HepG2 (cell line): ENCODE measurements around the gene CAST. TPM values are rescaled to one million over a fixed set of nuclear protein-coding genes. Genes with fewer than 3 reads are reported as not detected.

ENCODE experiments used
- ATAC-seq: fragments of 200-7000 bp; cut with Tn5 transposase; 3 replicates; pipeline ENCODE4 v1.9.1; 2020; ENCODE audit warnings: mild to moderate bottlenecking, moderate library complexity
- BruUV-seq: library from RNA; stranded (reverse); fragments of 400-500 nt; replicated peaks from 2 replicates; lab custom pipeline; 2021; lab: Mats Ljungman, UMichigan
- CTCF ChIA-PET: fragments of 300-600 bp; formaldehyde crosslinking; extraction: SDS; loops from one replicate; lab custom pipeline; 2021; ENCODE audit warnings: low total read pairs, inconsistent platforms, low intra/inter-chr PET ratio; lab: Yijun Ruan, JAX
- POLR2A ChIA-PET: fragments of 350-600 bp; sonication (Branson Sonifier 250); formaldehyde crosslinking; loops from one replicate; lab custom pipeline; 2020; ENCODE audit warnings: antibody characterized with exemption, inconsistent platforms; lab: Yijun Ruan, JAX
- DNase-seq: peaks from one replicate; pipeline ENCODE4 v3.0.0-alpha.2; 2015; ENCODE audit warnings: low spot score
- FAIRE-seq: peaks from 3 replicates; lab custom pipeline; 2011; peaks lifted over from hg19 to GRCh38; lab: Jason Lieb, UNC
- H2AFZ ChIP-seq: one replicate; pipeline ENCODE4 v1.6.1; 2011; ENCODE audit warnings: low read length, inconsistent platforms
- H3K27ac ChIP-seq: fragments of 300-600 bp; 3 replicates; pipeline ENCODE4 v1.8.0; 2011; ENCODE audit warnings: mixed run types, mild to moderate bottlenecking, mixed read lengths, low read length, inconsistent platforms; ENCODE audit not compliant: insufficient read depth; ENCODE audit errors: extremely low read length
- H3K27me3 ChIP-seq, 2 experiments: fragments of 200-600 bp in 1 of 2; 2 replicates in 1 of 2; 3 replicates in 1 of 2; pipeline versions ENCODE4 v1.6.0 to v1.8.0; 2011; ENCODE audit warnings: low read length in 2 of 2, mild to moderate bottlenecking in 2 of 2, moderate library complexity in 2 of 2, inconsistent platforms in 1 of 2; ENCODE audit not compliant: insufficient read depth in 2 of 2, control insufficient read depth in 1 of 2
- H3K36me3 ChIP-seq, 2 experiments: fragments of 200-600 bp in 1 of 2; replicated peaks in 1 of 2; 2 replicates in 1 of 2; 3 replicates in 1 of 2; pipeline versions ENCODE4 v1.5.1 to v1.8.0; 2011; ENCODE audit warnings: low read length in 2 of 2, inconsistent platforms in 1 of 2; ENCODE audit not compliant: insufficient read depth in 2 of 2, control insufficient read depth in 1 of 2
- H3K4me1 ChIP-seq: 2 replicates; pipeline ENCODE4 v1.5.1; 2012; ENCODE audit warnings: low read length, inconsistent platforms; ENCODE audit not compliant: insufficient read depth
- H3K4me2 ChIP-seq: 2 replicates; pipeline ENCODE4 v1.6.0; 2011; ENCODE audit warnings: low read depth, low read length, inconsistent platforms
- H3K4me3 ChIP-seq, 3 experiments: fragments of 200-600 bp in 1 of 3; sonication (generic), shearing (Covaris generic) in 1 of 3; replicated peaks in 1 of 3; 2 replicates each; pipeline ENCODE4 v1.5.1; 2011 to 2016; ENCODE audit warnings: low read length in 3 of 3, inconsistent platforms in 2 of 3, low read depth in 2 of 3, mild to moderate bottlenecking in 2 of 3, control low read depth in 1 of 3, mixed read lengths in 1 of 3; ENCODE audit not compliant: insufficient read depth in 1 of 3
- H3K79me2 ChIP-seq: one replicate; pipeline ENCODE4 v1.6.1; 2011; ENCODE audit warnings: low read length, inconsistent platforms; ENCODE audit not compliant: insufficient read depth
- H3K9ac ChIP-seq: 2 replicates; pipeline ENCODE4 v1.6.0; 2011; ENCODE audit warnings: mild to moderate bottlenecking, low read depth, low read length, inconsistent platforms; ENCODE audit not compliant: insufficient read depth
- H3K9me3 ChIP-seq: 2 replicates; pipeline ENCODE4 v1.5.1; 2012; ENCODE audit warnings: mild to moderate bottlenecking, low read length
- H4K20me1 ChIP-seq: 2 replicates; pipeline ENCODE4 v1.6.0; 2011; ENCODE audit warnings: inconsistent platforms, mild to moderate bottlenecking, low read length, moderate library complexity; ENCODE audit not compliant: insufficient read depth
- BCLAF1 ChIP-seq: fragments of 450-650 bp; IDR thresholded peaks from 2 replicates; pipeline ENCODE4 v1.6.1; 2017; ENCODE audit warnings: mild to moderate bottlenecking
- FOSL1 ChIP-seq: sonication (generic); formaldehyde crosslinking; IDR thresholded peaks from 2 replicates; pipeline ENCODE4 v1.9.0; 2021; ENCODE audit warnings: missing genetic modification reagents, borderline replicate concordance
- KLF13 ChIP-seq: sonication (generic); formaldehyde crosslinking; IDR thresholded peaks from 2 replicates; pipeline ENCODE4 v1.4.0; 2020; ENCODE audit warnings: mild to moderate bottlenecking, missing genetic modification reagents
- MNT ChIP-seq: fragments of 450-650 bp; IDR thresholded peaks from 2 replicates; pipeline ENCODE4 v1.6.1; 2016
- SETDB1 ChIP-seq: sonication (generic); formaldehyde crosslinking; IDR thresholded peaks from 2 replicates; pipeline ENCODE4 v1.5.1; 2020; ENCODE audit warnings: missing genetic modification reagents, mild to moderate bottlenecking, borderline replicate concordance
- SOX13 ChIP-seq, 3 experiments: fragments of 450-650 bp in 1 of 3; sonication (generic) in 1 of 3; formaldehyde crosslinking in 1 of 3; IDR thresholded peaks in 2 of 3; conservative IDR thresholded peaks in 1 of 3; 2 replicates each; pipeline versions ENCODE4 v1.5.0 to v1.6.1; 2016 to 2020; ENCODE audit warnings: antibody characterized with exemption in 1 of 3, mild to moderate bottlenecking in 1 of 3, missing compliant biosample characterization in 1 of 3, missing genetic modification reagents in 1 of 3, moderate library complexity in 1 of 3
- SRF ChIP-seq: IDR thresholded peaks from 2 replicates; pipeline ENCODE4 v1.6.1; 2011; ENCODE audit warnings: mild to moderate bottlenecking, low read depth, low read length, moderate library complexity
- STAG1 ChIP-seq: sonication (generic); formaldehyde crosslinking; IDR thresholded peaks from 2 replicates; pipeline ENCODE4 v1.4.0; 2020; ENCODE audit warnings: missing genetic modification reagents
- TARDBP ChIP-seq: sonication (generic); formaldehyde crosslinking; IDR thresholded peaks from 2 replicates; pipeline ENCODE4 v1.8.0; 2022; ENCODE audit warnings: mild to moderate bottlenecking, missing genetic modification reagents
- ZBTB34 ChIP-seq: sonication (generic); formaldehyde crosslinking; IDR thresholded peaks from 2 replicates; pipeline ENCODE4 v1.8.0; 2022; ENCODE audit warnings: mild to moderate bottlenecking, missing genetic modification reagents
- ZFYVE20 ChIP-seq: sonication (generic); formaldehyde crosslinking; IDR thresholded peaks from 2 replicates; pipeline ENCODE4 v1.8.0; 2023; ENCODE audit warnings: low read depth, mild to moderate bottlenecking, moderate library complexity, missing genetic modification reagents, borderline replicate concordance
- ZNF350 ChIP-seq: sonication (generic); formaldehyde crosslinking; IDR thresholded peaks from 2 replicates; pipeline ENCODE4 v1.4.0; 2020; ENCODE audit warnings: mild to moderate bottlenecking, low read depth, missing genetic modification reagents, borderline replicate concordance
- ZNF451 ChIP-seq: sonication (generic); formaldehyde crosslinking; IDR thresholded peaks from 2 replicates; pipeline ENCODE4 v1.5.0; 2020; ENCODE audit warnings: mild to moderate bottlenecking, missing genetic modification reagents
- WGBS: methylation state at CpG from one replicate; pipeline ENCODE4 v1.1.6; 2017; ENCODE audit warnings: low lambda C conversion rate; 5-methylcytosine and 5-hydroxymethylcytosine counted together
- in situ Hi-C: cut with HindIII; loops from 2 replicates; pipeline ENCODE4 v1.10.0; 2017; ENCODE audit warnings: low pct_unique_long_range_greater_than_20kb; ENCODE audit not compliant: extremely low pct_ligation_motif_present
- intact Hi-C: fragments of 100-400 bp; cut with micrococcal nuclease; formaldehyde crosslinking; loops from one replicate; pipeline ENCODE4 v1.10.0; 2022; ENCODE audit not compliant: unreplicated experiment
- polyA plus RNA-seq, 8 experiments: library from polyadenylated mRNA; depleted of rRNA in 3 of 8; stranded (reverse) in 7 of 8; unstranded in 1 of 8; fragments of >200 nt; fragmentation: Illumina TruSeq in 4 of 8; extraction: Trizol in 4 of 8; gene quantifications; 2 replicates each; pipeline versions ENCODE4 v1.2.1 to v1.2.3, GENCODE V29; 2011 to 2016; ENCODE audit warnings: low read depth in 4 of 8, missing spikeins in 1 of 8, mixed read lengths in 1 of 8; ENCODE audit not compliant: insufficient read depth in 1 of 8
- total RNA-seq, 5 experiments: library from RNA; depleted of rRNA; stranded (reverse); fragments of >200 nt; fragmentation: Illumina TruSeq; extraction: Trizol; gene quantifications; 2 replicates each; pipeline ENCODE4 v1.2.3, GENCODE V29; 2016; ENCODE audit warnings: low read depth in 1 of 5

The CAST gene
- total and polyA plus RNA-seq, 2 of the 13 experiments (the other 11 are each of a cell fraction or from before 2014, with no cell fraction given) = 42.1 to 67.6 TPM

GRCh38 chr5:96776621-96777020, 114.4 kb downstream of the CAST start:
- no TSS peak for BruUV-seq
- Histone ChIP-seq H3K4me3 (no peak overlapping the region), H3K36me3 (peaks cover 7 to 65% of the 10 kb centered on the region in 2 experiments), H4K20me1 (no peaks in the 10 kb centered on the region), H3K79me2 (no peaks in the 10 kb centered on the region), H3K4me1 (peaks cover 10% of the 10 kb centered on the region), H3K27ac (no peak overlapping the region), H2AFZ (no peak overlapping the region), H3K4me2 (no peak overlapping the region), H3K9me3 (no peaks in the 10 kb centered on the region), H3K9ac (no peak overlapping the region), H3K27me3 (no peaks in the 10 kb centered on the region)
- TF ChIP-seq SRF = no peak
- TF ChIP-seq KLF13 (CRISPR knock-in tag) = no peak
- no peak for ATAC-seq
- DNase-seq = no peak
- intact Hi-C loops = no loop called here
- CTCF ChIA-PET = no interaction called here
- no peak for FAIRE-seq
- in situ Hi-C loops = no loop called here
- POLR2A ChIA-PET = no interaction called here
- WGBS = 91% methylated on average over 2 of the region's 2 CpGs

GRCh38 chr5:96778409-96778808, 116.2 kb downstream of the CAST start:
- POLR2A ChIA-PET = no interaction called here
- CTCF ChIA-PET = no interaction called here
- H3K27me3 ChIP-seq = no peaks in the 10 kb centered on the region
- H3K4me3 ChIP-seq = no peak overlapping the region
- ATAC-seq (no peak), DNase-seq (no peak), FAIRE-seq (no peak)
- no TSS peak for BruUV-seq
- no peak overlapping the region for H2AFZ ChIP-seq
- WGBS = 100% methylated on average over 1 of the region's 1 CpG
- no peak overlapping the region for H3K27ac ChIP-seq
- H3K79me2 ChIP-seq = no peaks in the 10 kb centered on the region
- H3K4me1 ChIP-seq = peaks cover 17% of the 10 kb centered on the region
- H3K9ac ChIP-seq = no peak overlapping the region
- H3K4me2 ChIP-seq = no peak overlapping the region
- H3K9me3 ChIP-seq = no peaks in the 10 kb centered on the region
- in situ Hi-C loops = no loop called here
- no peaks in the 10 kb centered on the region for H4K20me1 ChIP-seq
- intact Hi-C loops = no loop called here
- H3K36me3 ChIP-seq = peaks cover 7 to 58% of the 10 kb centered on the region in 2 experiments
- no peak for TF ChIP-seq ZNF451 (CRISPR knock-in tag)
- no peak for TF ChIP-seq SOX13 (IDR thresholded peaks at IDR 0.05)
- TF ChIP-seq SOX13 (CRISPR knock-in tag; conservative IDR thresholded peaks at IDR 0.05 in 1 of 2, IDR thresholded peaks at IDR 0.05 in 1 of 2) = no peak
- TF ChIP-seq FOSL1 (CRISPR knock-in tag) = no peak
- TF ChIP-seq ZFYVE20 (CRISPR knock-in tag) = no peak
- TF ChIP-seq MNT = no peak
- TF ChIP-seq STAG1 = no peak
- no peak for TF ChIP-seq ZBTB34 (CRISPR knock-in tag)
- no peak for TF ChIP-seq BCLAF1
- no peak for TF ChIP-seq ZNF350 (CRISPR knock-in tag)
- TF ChIP-seq SETDB1 (CRISPR knock-in tag) = no peak
- TF ChIP-seq TARDBP (CRISPR knock-in tag) = no peak
